Loucy (cell line): ENCODE measurements around the gene HPSE2.

ENCODE experiments used
- EZH2phosphoT487 ChIP-seq: fragments of 200-600 bp; IDR thresholded peaks from 2 replicates; pipeline ENCODE4 v1.6.1; 2018; ENCODE audit warnings: antibody characterized with exemption, mild to moderate bottlenecking, moderate library complexity, borderline replicate concordance
- TF ChIP-seq, protein P1 (sequence below): fragments of 200-600 bp; sonication (generic); conservative IDR thresholded peaks from 2 replicates; pipeline ENCODE4 v1.5.1; 2014; ENCODE audit warnings: mild to moderate bottlenecking, antibody characterized with exemption, low read length

DNA sequence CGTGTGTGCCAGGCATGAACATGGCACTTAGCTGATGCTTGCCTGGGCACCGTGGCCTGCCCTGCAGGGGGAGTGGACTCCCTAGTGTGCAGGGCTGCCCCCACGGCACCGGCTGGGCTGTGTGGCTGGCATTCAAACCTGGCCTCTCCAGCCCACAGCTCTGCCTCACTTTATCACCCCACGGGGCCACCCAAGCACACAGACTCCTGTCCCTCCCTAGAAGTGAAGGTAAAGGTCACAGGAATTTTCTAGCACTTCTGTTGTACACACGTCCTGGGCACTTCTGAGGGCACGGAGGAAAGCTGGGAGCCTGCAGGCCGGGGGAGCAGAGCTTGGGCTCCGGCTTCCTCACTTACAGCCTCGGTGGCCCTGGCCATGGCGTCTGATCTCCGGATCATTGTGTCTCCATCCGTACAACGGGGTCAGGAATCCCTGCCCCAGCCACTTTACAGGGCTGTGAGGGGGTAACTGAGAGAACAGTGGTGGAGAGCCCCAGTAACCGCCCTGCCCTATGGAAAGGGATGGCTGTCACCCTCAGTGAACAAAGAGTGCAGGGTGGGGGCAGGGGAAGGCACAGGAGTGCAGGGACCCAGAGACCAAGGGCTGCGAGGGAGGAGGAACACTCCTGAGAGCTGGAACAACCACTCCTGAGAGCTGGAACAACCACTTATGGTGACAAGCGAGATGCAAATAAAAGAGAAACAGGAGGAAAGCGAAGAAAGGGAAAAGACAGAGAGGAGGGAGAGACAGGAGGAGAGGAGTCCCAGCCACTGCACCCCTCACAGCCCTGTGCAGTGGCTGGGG, 816.8 kb downstream of the HPSE2 start:
- TF ChIP-seq, protein P1, sequence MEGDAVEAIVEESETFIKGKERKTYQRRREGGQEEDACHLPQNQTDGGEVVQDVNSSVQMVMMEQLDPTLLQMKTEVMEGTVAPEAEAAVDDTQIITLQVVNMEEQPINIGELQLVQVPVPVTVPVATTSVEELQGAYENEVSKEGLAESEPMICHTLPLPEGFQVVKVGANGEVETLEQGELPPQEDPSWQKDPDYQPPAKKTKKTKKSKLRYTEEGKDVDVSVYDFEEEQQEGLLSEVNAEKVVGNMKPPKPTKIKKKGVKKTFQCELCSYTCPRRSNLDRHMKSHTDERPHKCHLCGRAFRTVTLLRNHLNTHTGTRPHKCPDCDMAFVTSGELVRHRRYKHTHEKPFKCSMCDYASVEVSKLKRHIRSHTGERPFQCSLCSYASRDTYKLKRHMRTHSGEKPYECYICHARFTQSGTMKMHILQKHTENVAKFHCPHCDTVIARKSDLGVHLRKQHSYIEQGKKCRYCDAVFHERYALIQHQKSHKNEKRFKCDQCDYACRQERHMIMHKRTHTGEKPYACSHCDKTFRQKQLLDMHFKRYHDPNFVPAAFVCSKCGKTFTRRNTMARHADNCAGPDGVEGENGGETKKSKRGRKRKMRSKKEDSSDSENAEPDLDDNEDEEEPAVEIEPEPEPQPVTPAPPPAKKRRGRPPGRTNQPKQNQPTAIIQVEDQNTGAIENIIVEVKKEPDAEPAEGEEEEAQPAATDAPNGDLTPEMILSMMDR = no peak
- TF ChIP-seq EZH2phosphoT487 = no peak
